Activated T-cell treated with anti-CD3 and anti-CD28 coated beads, Interleukin-2, amount 50 U/mL, for 24 hours (primary cell): ENCODE results near the gene USP6.
A peak's percentile ranks its signal among the peaks of the same experiment; 100 is the strongest.
"Not testable (repeated sequence)": the region's sequence is repeated elsewhere in the genome, so short reads cannot be mapped to it uniquely, and the experiment has no call there.

ENCODE experiments used
- DNase-seq: peaks from one replicate; pipeline ENCODE4 v3.0.0-alpha.2; 2020
- H3K27ac Mint-ChIP-seq: 2 replicates; pipeline ENCODE4 v1.8.0; 2020; ENCODE audit warnings: mild to moderate bottlenecking, mixed read lengths
- H3K27me3 Mint-ChIP-seq: 2 replicates; pipeline ENCODE4 v1.8.0; 2020; ENCODE audit warnings: mixed read lengths
- H3K36me3 Mint-ChIP-seq: 2 replicates; pipeline ENCODE4 v1.8.0; 2020; ENCODE audit warnings: low read depth, mixed read lengths
- H3K4me1 Mint-ChIP-seq: 2 replicates; pipeline ENCODE4 v1.8.0; 2020; ENCODE audit warnings: low read depth, mixed read lengths
- H3K4me3 Mint-ChIP-seq: 2 replicates; pipeline ENCODE4 v1.8.0; 2020; ENCODE audit warnings: mild to moderate bottlenecking, moderate library complexity, mixed read lengths
- H3K9me3 Mint-ChIP-seq: 2 replicates; pipeline ENCODE4 v1.8.0; 2020; ENCODE audit warnings: mixed read lengths

Gene USP6

DNA sequence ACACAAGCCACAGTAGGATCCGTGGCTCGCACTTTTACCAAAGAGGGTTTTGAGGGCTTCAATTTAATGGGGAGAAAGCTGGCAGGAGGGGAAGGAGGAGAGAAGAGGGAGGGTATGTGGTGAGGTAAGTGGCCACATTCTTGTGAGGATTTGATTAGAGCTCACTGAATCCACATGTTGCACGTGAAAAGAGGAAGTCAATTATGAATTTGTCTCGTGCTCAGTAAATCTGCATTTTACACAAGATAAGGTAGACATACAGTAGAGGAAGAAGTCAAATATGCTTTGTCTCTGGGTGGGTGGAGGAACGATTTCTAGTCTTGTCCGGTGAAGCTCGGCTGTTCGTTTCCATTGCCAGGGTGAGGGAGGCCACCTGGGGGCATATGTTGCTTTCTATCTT lies 5.0 kb upstream of the USP6 start:
- H3K4me1 Mint-ChIP-seq = peaks cover 40% of the 10 kb centered on the region
- peaks cover 14% of the 10 kb centered on the region for H3K27me3 Mint-ChIP-seq
- DNase-seq = no peak
- peak overlapping the region; percentile 82 for H3K27ac Mint-ChIP-seq
- H3K36me3 Mint-ChIP-seq = peaks cover 84% of the 10 kb centered on the region
- H3K9me3 Mint-ChIP-seq = peaks cover 7% of the 10 kb centered on the region
- H3K4me3 Mint-ChIP-seq = peak overlapping the region; percentile 84

DNA sequence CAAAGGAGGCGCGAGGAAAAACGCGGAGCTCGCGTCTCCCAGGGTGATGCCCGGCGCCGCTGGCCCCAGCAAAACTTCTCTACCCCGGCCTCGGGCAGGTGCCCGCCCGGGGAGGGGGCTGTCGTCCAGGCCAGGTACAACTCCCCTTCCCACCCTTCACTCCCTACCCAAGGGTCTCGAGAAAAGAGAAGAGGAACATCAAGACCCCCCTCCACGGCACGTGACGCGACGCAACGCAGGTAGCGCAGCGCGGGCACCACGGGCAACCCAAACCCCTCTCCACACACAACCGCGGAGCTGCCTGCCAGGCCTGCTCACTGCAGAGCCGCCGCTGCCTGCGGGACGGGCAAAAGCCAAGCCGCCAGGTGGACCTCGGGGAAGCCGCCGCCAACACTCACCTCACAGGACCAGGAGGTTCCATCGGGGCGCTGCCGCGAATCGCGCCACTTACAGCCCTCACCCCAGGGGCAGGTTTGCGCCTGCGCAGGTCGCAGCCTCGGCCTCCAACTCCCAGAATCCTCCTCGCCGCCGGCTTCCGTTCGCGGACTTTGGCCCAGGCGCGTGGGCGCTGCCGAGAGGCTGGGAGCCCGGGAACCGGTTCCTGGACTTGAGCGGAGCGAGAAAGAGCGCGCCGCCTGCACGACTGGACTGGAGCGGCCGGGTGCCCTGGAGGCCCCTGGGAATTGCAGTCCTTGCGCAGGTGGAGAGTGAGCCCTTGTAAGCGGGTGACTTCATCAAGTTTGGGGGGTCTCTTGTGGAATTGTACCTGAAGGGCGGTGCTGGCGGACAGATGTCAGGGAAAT lies 4.2 kb upstream of the USP6 start, which contains the start of gene ZNF232:
ZNF232 (minus strand) TSS at position 477 of the 803 bp plus-strand sequence; CDS start at position 421, 56 bp downstream.
- DNase-seq = peak; percentile 95
- Mint-ChIP-seq H3K4me3 (peak within 1 kb of the TSS; percentile 84), H3K4me1 (peaks cover 42% of the 10 kb centered on the region), H3K9me3 (no peaks in the 10 kb centered on the region), H3K27me3 (peaks cover 22% of the 10 kb centered on the region), H3K36me3 (peaks cover 76% of the 10 kb centered on the region), H3K27ac (peak within 1 kb of the TSS; percentile 82)

GRCh38 chr17:5118219-5118618 lies 2.4 kb downstream of the USP6 start:
- no peaks in the 10 kb centered on the region for H3K9me3 Mint-ChIP-seq
- peaks cover 76% of the 10 kb centered on the region for H3K27me3 Mint-ChIP-seq
- no peak overlapping the region for H3K4me3 Mint-ChIP-seq
- H3K27ac Mint-ChIP-seq = no peak overlapping the region
- H3K4me1 Mint-ChIP-seq = peaks cover 5% of the 10 kb centered on the region
- peaks cover 16% of the 10 kb centered on the region for H3K36me3 Mint-ChIP-seq
- DNase-seq = peak; percentile 20

DNA sequence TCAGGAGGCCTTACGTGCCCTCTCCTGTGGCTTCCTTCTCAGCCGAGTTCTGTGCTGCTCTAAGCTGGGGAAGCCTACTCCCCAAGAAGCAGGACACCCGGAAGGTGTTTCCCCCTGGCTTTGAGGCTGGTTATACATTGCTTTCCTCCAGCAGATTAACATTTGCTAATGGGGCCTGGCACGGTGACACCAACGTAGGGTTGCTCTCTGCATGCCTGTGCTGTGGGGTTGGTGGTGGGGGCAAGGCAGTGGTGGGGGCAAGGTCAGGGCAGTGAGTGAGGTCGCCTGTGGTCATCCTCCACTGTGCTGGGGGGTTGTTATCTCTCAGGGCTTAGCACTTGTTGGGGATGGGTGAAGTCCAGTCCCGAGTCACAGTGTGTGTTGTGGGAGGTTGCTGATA lies 4.2 kb downstream of the USP6 start:
- H3K4me3 Mint-ChIP-seq = no peak overlapping the region
- H3K27me3 Mint-ChIP-seq = peaks cover 83% of the 10 kb centered on the region
- peaks cover 4% of the 10 kb centered on the region for H3K4me1 Mint-ChIP-seq
- H3K36me3 Mint-ChIP-seq = no peaks in the 10 kb centered on the region
- H3K9me3 Mint-ChIP-seq = no peaks in the 10 kb centered on the region
- no peak for DNase-seq
- H3K27ac Mint-ChIP-seq = no peak overlapping the region

- DNase-seq = peak; percentile 20
- H3K27ac Mint-ChIP-seq, H3K4me1 Mint-ChIP-seq, H3K4me3 Mint-ChIP-seq, H3K36me3 Mint-ChIP-seq, H3K9me3 Mint-ChIP-seq: not testable (repeated sequence)
- H3K27me3 Mint-ChIP-seq = peaks cover 80% of the 10 kb centered on the region
These were observed 4.8 kb downstream of the USP6 start for GRCh38 chr17:5120436-5121185.

DNA sequence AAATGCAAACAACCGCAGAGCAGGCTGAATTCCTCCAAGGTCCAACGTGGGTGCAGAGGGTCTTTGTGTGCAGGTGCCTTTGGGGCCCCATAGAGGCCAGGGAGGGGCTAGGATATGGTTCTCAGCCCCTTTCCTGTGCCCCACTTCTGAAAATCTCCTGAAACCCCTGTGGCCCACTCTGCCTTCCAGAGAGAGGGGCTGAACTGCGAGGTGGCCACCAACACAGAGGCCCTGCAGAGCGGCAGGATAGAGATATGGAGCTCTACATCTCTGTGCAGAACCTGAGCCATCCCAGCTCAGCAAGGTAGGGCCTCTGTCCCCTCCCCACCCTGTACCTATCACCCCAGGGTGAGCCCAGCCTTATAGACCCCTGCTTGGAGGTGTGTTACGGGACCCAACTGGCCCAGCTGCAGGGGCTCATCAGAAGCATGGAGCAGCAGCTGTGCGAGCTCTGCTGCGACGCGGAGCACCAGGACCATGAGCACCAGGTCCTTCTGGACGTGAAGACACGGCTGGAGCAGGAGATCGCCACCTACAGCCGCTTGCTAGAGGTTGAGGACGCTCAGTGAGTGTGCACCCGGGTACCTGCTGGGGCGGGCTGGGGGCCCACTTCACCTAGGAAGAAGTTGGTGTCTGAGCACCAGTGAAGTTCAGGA lies 5.5 kb downstream of the USP6 start:
- Mint-ChIP-seq H3K4me1 (peaks cover 3% of the 10 kb centered on the region), H3K27ac (no peak overlapping the region), H3K9me3 (no peaks in the 10 kb centered on the region), H3K27me3 (peaks cover 75% of the 10 kb centered on the region), H3K4me3 (no peak overlapping the region), H3K36me3 (no peaks in the 10 kb centered on the region)
- DNase-seq = peak; percentile 20

GRCh38 chr17:5122056-5122455 lies 6.2 kb downstream of the USP6 start:
- H3K27me3 Mint-ChIP-seq = peaks cover 68% of the 10 kb centered on the region
- not testable (repeated sequence) for H3K36me3 Mint-ChIP-seq, H3K9me3 Mint-ChIP-seq, H3K27ac Mint-ChIP-seq, H3K4me1 Mint-ChIP-seq, H3K4me3 Mint-ChIP-seq
- DNase-seq = peak; percentile 18

GRCh38 chr17:5122586-5123342 lies 6.9 kb downstream of the USP6 start:
- peaks cover 67% of the 10 kb centered on the region for H3K27me3 Mint-ChIP-seq
- H3K36me3 Mint-ChIP-seq = no peaks in the 10 kb centered on the region
- no peak overlapping the region for H3K27ac Mint-ChIP-seq
- no peaks in the 10 kb centered on the region for H3K9me3 Mint-ChIP-seq
- peak; percentile 35 for DNase-seq
- peaks cover 3% of the 10 kb centered on the region for H3K4me1 Mint-ChIP-seq
- peak overlapping the region; percentile 47 for H3K4me3 Mint-ChIP-seq

DNA sequence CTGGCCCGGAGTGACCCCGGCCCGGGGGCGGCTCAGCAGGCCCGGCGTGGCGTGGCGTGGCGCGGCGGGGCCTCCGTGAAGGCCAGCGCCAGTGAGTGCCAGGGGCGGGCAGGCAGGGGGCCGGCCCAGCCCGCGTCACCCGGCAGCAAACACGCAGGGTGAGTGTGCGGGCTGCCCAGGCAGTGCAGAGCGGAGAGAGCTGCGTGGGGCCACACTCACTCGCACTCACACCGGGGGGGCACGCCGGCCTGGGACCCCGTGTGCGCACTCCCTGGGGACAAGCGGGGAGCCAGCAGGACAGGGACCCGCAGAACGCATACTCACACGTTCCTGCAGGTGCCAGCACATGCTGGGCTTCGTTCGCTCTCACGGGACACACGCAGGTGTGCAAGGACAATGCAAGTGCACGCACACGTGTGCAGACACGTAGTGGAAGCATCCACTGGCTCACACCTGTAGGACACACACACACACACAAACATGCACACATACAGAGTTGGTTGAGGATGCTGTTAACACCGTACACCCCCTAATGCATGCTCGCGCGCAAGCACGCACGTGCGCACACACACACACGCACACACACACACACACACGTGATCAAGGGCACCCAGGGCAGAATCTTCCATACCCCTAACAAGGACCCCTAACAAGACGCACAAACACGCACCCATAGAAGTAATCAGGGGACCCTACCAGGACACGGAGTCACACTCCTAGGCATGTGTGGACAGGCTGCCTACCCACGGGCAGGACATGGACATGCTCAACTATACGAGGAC lies 7.7 kb downstream of the USP6 start:
- H3K9me3 Mint-ChIP-seq = no peaks in the 10 kb centered on the region
- no peak overlapping the region for H3K4me3 Mint-ChIP-seq
- DNase-seq = peak; percentile 25
- no peaks in the 10 kb centered on the region for H3K36me3 Mint-ChIP-seq
- H3K27ac Mint-ChIP-seq = no peak overlapping the region
- H3K4me1 Mint-ChIP-seq = peaks cover 3% of the 10 kb centered on the region
- H3K27me3 Mint-ChIP-seq = peaks cover 59% of the 10 kb centered on the region

- not testable (repeated sequence) for H3K36me3 Mint-ChIP-seq, H3K9me3 Mint-ChIP-seq, H3K4me1 Mint-ChIP-seq, H3K4me3 Mint-ChIP-seq, H3K27ac Mint-ChIP-seq
- DNase-seq = peak; percentile 23
- H3K27me3 Mint-ChIP-seq = peaks cover 52% of the 10 kb centered on the region
These were observed 8.4 kb downstream of the USP6 start for GRCh38 chr17:5124125-5124760.

- not testable (repeated sequence) for H3K9me3 Mint-ChIP-seq, H3K4me3 Mint-ChIP-seq, H3K27ac Mint-ChIP-seq, H3K4me1 Mint-ChIP-seq, H3K36me3 Mint-ChIP-seq
- peaks cover 50% of the 10 kb centered on the region for H3K27me3 Mint-ChIP-seq
- DNase-seq = peak; percentile 17
These were observed 9.1 kb downstream of the USP6 start for GRCh38 chr17:5124896-5125295.

DNA sequence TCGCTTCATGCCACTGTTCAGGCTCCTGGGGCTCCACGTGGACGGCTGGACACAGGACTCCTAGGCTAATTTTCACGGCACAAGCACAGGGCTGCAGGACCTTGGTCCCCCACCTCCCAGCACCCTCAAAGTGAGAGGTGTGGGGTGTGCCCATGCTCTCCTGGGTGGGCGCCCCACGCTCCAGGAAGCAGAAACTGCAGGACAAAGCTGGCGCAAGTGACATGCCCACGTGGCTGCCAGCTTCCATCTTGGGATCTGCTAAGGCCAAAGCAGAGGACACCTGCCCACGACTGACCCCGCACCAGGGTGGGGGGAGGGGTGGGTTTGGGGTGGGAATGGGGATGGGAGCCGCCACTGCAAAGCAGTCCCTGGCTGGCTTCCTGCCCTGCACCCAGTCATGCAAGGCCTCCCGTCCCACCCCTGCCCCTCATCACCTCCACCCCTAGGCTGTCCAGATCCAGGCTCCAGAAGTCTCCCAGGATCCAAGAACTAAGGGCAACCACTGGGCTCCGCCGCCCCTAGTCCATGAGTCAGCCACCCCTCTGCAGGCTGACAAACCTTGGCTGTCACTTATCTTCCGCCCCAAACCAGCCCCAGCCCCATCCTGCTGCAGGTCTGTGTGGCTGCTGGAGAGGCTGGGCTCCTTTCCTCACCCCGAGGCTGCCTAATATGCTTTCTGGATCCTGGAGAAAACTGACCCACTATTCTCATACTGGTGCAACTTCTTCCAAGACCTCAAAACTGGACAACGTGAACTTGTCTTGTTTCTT lies 11.1 kb downstream of the USP6 start:
- Mint-ChIP-seq H3K9me3 (no peaks in the 10 kb centered on the region), H3K4me1 (peaks cover 3% of the 10 kb centered on the region), H3K36me3 (no peaks in the 10 kb centered on the region), H3K27me3 (peaks cover 31% of the 10 kb centered on the region), H3K4me3 (no peak overlapping the region), H3K27ac (no peak overlapping the region)
- no peak for DNase-seq

DNA sequence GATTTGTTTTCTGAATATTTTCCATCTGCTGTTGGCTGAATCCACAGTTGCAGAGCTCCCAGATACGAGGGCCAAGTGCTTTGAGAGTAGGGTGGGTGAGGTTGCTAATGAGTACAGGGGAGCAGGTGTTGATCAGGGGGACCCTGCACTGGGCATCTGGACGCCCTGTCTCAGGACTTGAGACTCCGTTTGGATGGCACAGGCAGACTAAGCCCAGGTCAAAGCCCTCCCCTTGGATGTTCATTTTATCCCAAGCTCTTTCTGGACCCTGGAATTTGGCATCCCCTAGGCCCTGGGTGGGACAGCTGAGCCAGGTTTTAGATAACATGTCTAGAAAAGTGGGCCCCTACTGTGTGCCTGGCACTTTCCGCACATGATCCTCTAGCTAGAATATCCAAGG lies 12.1 kb downstream of the USP6 start:
- Mint-ChIP-seq H3K4me3 (no peak overlapping the region), H3K36me3 (no peaks in the 10 kb centered on the region), H3K27ac (no peak overlapping the region), H3K9me3 (no peaks in the 10 kb centered on the region), H3K27me3 (peaks cover 24% of the 10 kb centered on the region), H3K4me1 (no peaks in the 10 kb centered on the region)
- no peak for DNase-seq
